Measurements from ENCODE around the gene MSX1.

The MSX1 gene

GRCh38 chr4:4869731-4870571, 10.5 kb downstream of the MSX1 start:
- DNase-seq (ENCODE audit: low read depth in 2 of 2): no peak

GRCh38 chr4:4870576-4871241, 11.2 kb downstream of the MSX1 start:
- DNase-seq (ENCODE audit: low read depth in 2 of 2): no peak

- no peak for DNase-seq (ENCODE audit: low read depth in 2 of 2)
Measured at GRCh38 chr4:4871242-4871572, 11.7 kb downstream of the MSX1 start.

- DNase-seq (ENCODE audit: low read depth in 2 of 2): no peak
Measured at GRCh38 chr4:4871573-4872313, 12.3 kb downstream of the MSX1 start.

- DNase-seq (ENCODE audit: low read depth in 2 of 2): no peak
Measured at GRCh38 chr4:4872314-4872903, 12.9 kb downstream of the MSX1 start.

GRCh38 chr4:4873203-4873602, 13.7 kb downstream of the MSX1 start:
- no peak for DNase-seq (ENCODE audit: low read depth in 2 of 2)

GRCh38 chr4:4874254-4874653, 14.8 kb downstream of the MSX1 start:
- no peak for DNase-seq (ENCODE audit: low read depth in 2 of 2)

- DNase-seq (ENCODE audit: low read depth in 2 of 2): no peak
Measured at GRCh38 chr4:4875147-4875546, 15.7 kb downstream of the MSX1 start.

GRCh38 chr4:4875611-4876010, 16.1 kb downstream of the MSX1 start:
- DNase-seq (ENCODE audit: low read depth in 2 of 2): no peak

GRCh38 chr4:4876945-4877661, 17.6 kb downstream of the MSX1 start:
- no peak for DNase-seq (ENCODE audit: low read depth in 2 of 2)

GRCh38 chr4:4880492-4880891, 21.0 kb downstream of the MSX1 start:
- no peak for DNase-seq (ENCODE audit: low read depth in 2 of 2)

- DNase-seq (ENCODE audit: low read depth in 2 of 2): no peak
Measured at GRCh38 chr4:4881432-4881831, 22.0 kb downstream of the MSX1 start.

- no peak for DNase-seq (ENCODE audit: low read depth in 2 of 2)
Measured at GRCh38 chr4:4884611-4885010, 25.1 kb downstream of the MSX1 start.

GRCh38 chr4:4887426-4887825, 28.0 kb downstream of the MSX1 start:
- no peak for DNase-seq (ENCODE audit: low read depth in 2 of 2)

- DNase-seq (ENCODE audit: low read depth in 2 of 2): no peak
Measured at GRCh38 chr4:4888695-4889094, 29.2 kb downstream of the MSX1 start.

GRCh38 chr4:4889781-4890180, 30.3 kb downstream of the MSX1 start:
- DNase-seq (ENCODE audit: low read depth in 2 of 2): no peak

GRCh38 chr4:4890574-4891255, 31.2 kb downstream of the MSX1 start:
- no peak for DNase-seq (ENCODE audit: low read depth in 2 of 2)

GRCh38 chr4:4893721-4894120, 34.3 kb downstream of the MSX1 start:
- no peak for DNase-seq (ENCODE audit: low read depth in 2 of 2)

- no peak for DNase-seq (ENCODE audit: low read depth in 2 of 2)
Measured at GRCh38 chr4:4899202-4899925, 39.9 kb downstream of the MSX1 start.

GRCh38 chr4:4901877-4902276, 42.4 kb downstream of the MSX1 start:
- DNase-seq (ENCODE audit: low read depth in 2 of 2): no peak

Measured in stimulated activated CD8-positive, alpha-beta memory T cell treated with anti-CD3 and anti-CD28 coated beads, Interleukin-7, amount 100 ng/mL, for 4 hours (primary cell).